Calu3 (cell line): ENCODE results near the gene MAEA. TPM values are rescaled to one million over a fixed set of nuclear protein-coding genes. Genes with fewer than 3 reads are reported as not detected.

ENCODE experiments used
- BruUV-seq: library from RNA; stranded (reverse); fragments of 400-500 nt; replicated peaks from 2 replicates; lab custom pipeline; 2021; lab: Mats Ljungman, UMichigan
- CTCF ChIA-PET: fragments of 300-600 bp; sonication (Branson Sonifier 250); formaldehyde crosslinking; loops from one replicate; lab custom pipeline; 2022; ENCODE audit warnings: antibody characterized with exemption; lab: Charles Lee
- DNase-seq: peaks from one replicate; pipeline ENCODE4 v3.0.0; 2022
- H3K27ac Mint-ChIP-seq: one replicate; pipeline ENCODE4 v1.8.0; 2022; ENCODE audit warnings: mixed read lengths; ENCODE audit not compliant: unreplicated experiment
- H3K27me3 Mint-ChIP-seq: one replicate; pipeline ENCODE4 v1.8.0; 2022; ENCODE audit warnings: mixed read lengths; ENCODE audit not compliant: unreplicated experiment
- H3K36me3 Mint-ChIP-seq: one replicate; pipeline ENCODE4 v1.8.0; 2022; ENCODE audit warnings: mild to moderate bottlenecking, moderate library complexity, mixed read lengths; ENCODE audit not compliant: insufficient read depth, unreplicated experiment
- H3K4me1 Mint-ChIP-seq: one replicate; pipeline ENCODE4 v1.8.0; 2022; ENCODE audit warnings: mild to moderate bottlenecking, low read depth, mixed read lengths; ENCODE audit not compliant: unreplicated experiment
- H3K4me3 Mint-ChIP-seq: one replicate; pipeline ENCODE4 v1.8.0; 2022; ENCODE audit warnings: mild to moderate bottlenecking, low read depth, moderate library complexity, mixed read lengths; ENCODE audit not compliant: unreplicated experiment
- H3K9me3 Mint-ChIP-seq: one replicate; pipeline ENCODE4 v1.8.0; 2022; ENCODE audit warnings: low read depth, mixed read lengths; ENCODE audit not compliant: unreplicated experiment
- CTCF ChIP-seq: fragments of 200-600 bp; IDR thresholded peaks from one replicate; pipeline ENCODE4 v1.8.0; 2022; ENCODE audit warnings: antibody characterized with exemption; ENCODE audit not compliant: unreplicated experiment
- intact Hi-C: fragments of 100-400 bp; cut with micrococcal nuclease; formaldehyde crosslinking; loops from one replicate; pipeline ENCODE4 v1.10.0; 2022; ENCODE audit not compliant: unreplicated experiment
- total RNA-seq: library from RNA; stranded (reverse); gene quantifications from 2 replicates; pipeline ENCODE4 v1.2.3, GENCODE V29; 2022

MAEA gene
- total RNA-seq, 1 experiment from 2014 or later = 59.0 TPM

- intact Hi-C loops = no loop called here
- DNase-seq = peak; percentile 17
- Mint-ChIP-seq H3K4me3 (peak overlapping the region; percentile 87), H3K27ac (peak overlapping the region; percentile 85), H3K36me3 (peaks cover 44% of the 10 kb centered on the region), H3K4me1 (peaks cover 22% of the 10 kb centered on the region), H3K27me3 (no peaks in the 10 kb centered on the region), H3K9me3 (no peaks in the 10 kb centered on the region)
- BruUV-seq = TSS peak; percentile 36
- no peak for TF ChIP-seq CTCF
- CTCF ChIA-PET = interaction anchor here (0.7 to 1.9 kb wide), 4 partner anchors 12 to 381 kb away, joined by 3 to 6 read pairs (median 4); no protein-coding TSS in a partner anchor
Measured at GRCh38 chr4:1345903-1346780, 56.5 kb downstream of the MAEA start.

- Mint-ChIP-seq H3K36me3 (peaks cover 38% of the 10 kb centered on the region), H3K27ac (peak within 1 kb of the TSS; percentile 85), H3K4me3 (peak within 1 kb of the TSS; percentile 87), H3K4me1 (peaks cover 29% of the 10 kb centered on the region), H3K27me3 (no peaks in the 10 kb centered on the region), H3K9me3 (no peaks in the 10 kb centered on the region)
- DNase-seq = peak; percentile 99
- CTCF ChIA-PET = interaction anchor here (0.7 to 1.9 kb wide), 4 partner anchors 12 to 380 kb away, joined by 3 to 6 read pairs (median 4); no protein-coding TSS in a partner anchor
- TF ChIP-seq CTCF = no peak
- intact Hi-C loops = no loop called here
- BruUV-seq = no TSS peak
Measured at GRCh38 chr4:1346781-1347409, 57.2 kb downstream of the MAEA start, which contains the start of gene UVSSA. TSS of gene UVSSA (plus strand) at chr4:1347208. CDS start at chr4:1348092, 884 bp downstream.

DNA sequence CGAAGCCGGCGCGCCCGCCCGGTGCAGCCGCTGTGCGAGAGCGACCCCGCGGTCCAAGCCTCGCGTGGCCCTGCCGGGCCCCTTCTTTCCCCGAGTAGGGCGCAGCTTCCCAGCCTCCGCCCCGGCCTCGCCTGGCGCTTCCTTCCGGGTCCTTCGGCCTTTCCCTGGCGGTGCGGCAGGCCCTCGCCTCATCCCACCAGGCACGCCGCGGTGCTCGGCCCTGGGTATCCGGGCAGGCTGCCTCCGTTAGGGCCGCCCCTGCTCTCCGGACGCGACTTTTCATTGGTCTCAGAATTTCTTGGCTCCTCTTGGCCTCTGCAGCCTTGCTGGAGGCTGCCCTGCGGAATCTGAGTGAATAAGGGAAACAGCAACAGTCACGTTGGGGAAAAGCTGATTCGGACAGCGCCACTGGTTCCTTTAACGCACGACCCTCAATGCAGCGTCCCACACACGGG, 57.7 kb downstream of the MAEA start:
- Mint-ChIP-seq H3K27me3 (no peaks in the 10 kb centered on the region), H3K4me3 (peak overlapping the region; percentile 87), H3K9me3 (no peaks in the 10 kb centered on the region), H3K36me3 (peaks cover 38% of the 10 kb centered on the region), H3K27ac (peak overlapping the region; percentile 61), H3K4me1 (peaks cover 30% of the 10 kb centered on the region)
- TF ChIP-seq CTCF = no peak
- CTCF ChIA-PET = interaction anchor here (1.0 kb wide), 1 partner anchor 18 kb away, joined by 6 read pairs; no protein-coding TSS in a partner anchor
- no TSS peak for BruUV-seq
- DNase-seq = peak; percentile 63
- intact Hi-C loops = no loop called here

- no peak for TF ChIP-seq CTCF
- BruUV-seq = TSS peak; percentile 76
- H3K36me3 Mint-ChIP-seq = peaks cover 38% of the 10 kb centered on the region
- CTCF ChIA-PET = no interaction called here
- H3K4me1 Mint-ChIP-seq = peaks cover 30% of the 10 kb centered on the region
- no peaks in the 10 kb centered on the region for H3K9me3 Mint-ChIP-seq
- H3K27me3 Mint-ChIP-seq = no peaks in the 10 kb centered on the region
- intact Hi-C loops = no loop called here
- peak overlapping the region; percentile 61 for H3K27ac Mint-ChIP-seq
- no peak for DNase-seq
- H3K4me3 Mint-ChIP-seq = peak overlapping the region; percentile 87
Measured at GRCh38 chr4:1348014-1348513, 58.4 kb downstream of the MAEA start.
